GM19468 (cell line): ENCODE results near the gene CHMP2A.
"Not testable (repeated sequence)": the region's sequence is repeated elsewhere in the genome, so short reads cannot be mapped to it uniquely, and the experiment has no call there.

Source experiments
- ATAC-seq: cut with Tn5 transposase; IDR thresholded peaks from one replicate; pipeline ENCODE4 v1.9.1; 2021; ENCODE audit warnings: mild to moderate bottlenecking, moderate library complexity, moderate number of reproducible peaks; ENCODE audit not compliant: unreplicated experiment; ENCODE audit errors: extremely low read depth

Gene CHMP2A

DNA sequence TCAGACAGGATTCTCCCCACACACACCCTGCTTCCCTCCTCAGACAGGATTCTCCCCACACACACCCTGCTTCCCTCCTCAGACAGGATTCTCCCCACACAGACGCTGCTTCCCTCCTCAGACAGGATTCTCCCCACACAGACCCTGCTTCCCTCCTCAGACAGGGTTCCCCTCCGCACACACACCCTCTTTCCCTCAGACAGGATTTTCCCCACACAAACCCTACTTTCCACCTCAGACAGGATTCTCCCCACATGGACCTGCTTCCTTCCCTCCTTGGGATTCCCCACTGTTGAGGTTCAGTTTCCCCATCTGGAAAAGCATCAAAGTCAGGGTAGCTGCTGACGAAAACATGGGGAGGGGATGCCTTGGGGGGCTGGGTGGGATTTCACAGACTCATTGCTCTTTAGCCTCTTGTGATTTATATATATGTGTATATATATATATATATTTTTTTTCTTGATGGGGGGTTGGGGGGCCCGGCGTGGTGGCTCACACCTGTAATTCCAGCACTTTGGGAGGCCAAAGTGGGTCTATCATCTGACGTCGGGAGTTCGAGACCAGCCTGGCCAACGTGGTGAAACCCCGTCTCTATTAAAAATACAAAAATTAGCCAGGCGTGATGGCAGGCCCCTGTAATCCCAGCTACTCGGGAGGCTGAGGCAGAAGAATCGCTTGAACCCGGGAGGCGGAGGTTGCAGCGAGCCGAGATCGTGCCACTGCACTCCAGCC lies 12.1 kb downstream of the CHMP2A start:
- ATAC-seq = not testable (repeated sequence)

DNA sequence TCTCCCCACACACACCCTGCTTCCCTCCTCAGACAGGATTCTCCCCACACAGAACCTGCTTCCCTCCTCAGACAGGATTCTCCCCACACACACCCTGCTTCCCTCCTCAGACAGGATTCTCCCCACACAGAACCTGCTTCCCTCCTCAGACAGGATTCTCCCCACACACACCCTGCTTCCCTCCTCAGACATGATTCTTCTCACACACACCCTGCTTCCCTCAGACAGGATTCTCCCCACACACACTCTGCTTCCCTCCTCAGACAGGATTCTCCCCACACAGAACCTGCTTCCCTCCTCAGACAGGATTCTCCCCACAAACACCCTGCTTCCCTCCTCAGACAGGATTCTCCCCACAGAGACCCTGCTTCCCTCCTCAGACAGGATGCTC lies 15.7 kb downstream of the CHMP2A start:
- not testable (repeated sequence) for ATAC-seq

DNA sequence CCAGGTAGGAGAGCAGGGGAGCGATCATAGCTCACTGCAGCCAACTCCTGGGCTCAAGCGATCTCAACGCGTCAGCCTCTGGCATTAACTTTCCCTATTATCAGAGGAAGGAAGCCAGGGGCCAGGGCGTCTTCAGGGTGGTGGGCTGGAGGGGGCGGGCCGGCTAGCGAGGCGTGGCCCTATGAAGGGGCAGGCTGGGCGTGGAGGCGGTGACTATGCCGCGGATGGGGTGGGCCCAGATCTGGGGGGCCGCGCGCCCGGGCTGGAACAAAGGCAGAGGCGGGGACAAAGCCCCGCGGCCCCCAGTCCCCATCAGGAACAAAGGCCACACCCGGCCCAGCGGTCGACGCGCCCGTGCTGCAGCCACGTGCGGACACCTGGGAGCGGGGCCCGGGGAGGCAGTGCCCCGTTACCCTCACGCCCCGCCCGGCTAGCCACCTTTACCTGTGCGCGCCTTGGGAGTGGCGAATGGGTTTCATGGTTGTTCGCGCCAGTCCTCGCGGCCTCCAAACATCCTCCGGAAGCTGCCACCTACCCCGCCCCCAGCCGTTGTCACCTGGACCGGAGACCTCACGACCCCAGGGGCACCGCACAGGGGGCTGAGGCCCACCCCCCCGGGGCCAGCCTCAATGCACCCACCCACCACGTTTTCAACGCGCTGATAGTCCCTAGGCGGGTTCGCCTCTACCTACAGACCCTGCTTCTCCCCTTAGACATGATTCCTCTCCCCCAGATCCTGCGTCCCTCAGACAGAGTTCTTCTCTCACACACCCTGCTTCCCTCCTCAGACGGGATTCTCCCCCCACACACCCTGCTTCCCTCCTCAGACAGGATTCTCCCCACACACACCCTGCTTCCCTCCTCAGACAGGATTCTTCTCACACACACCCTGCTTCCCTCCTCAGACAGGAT lies 16.4 kb downstream of the CHMP2A start:
- no peak for ATAC-seq

DNA sequence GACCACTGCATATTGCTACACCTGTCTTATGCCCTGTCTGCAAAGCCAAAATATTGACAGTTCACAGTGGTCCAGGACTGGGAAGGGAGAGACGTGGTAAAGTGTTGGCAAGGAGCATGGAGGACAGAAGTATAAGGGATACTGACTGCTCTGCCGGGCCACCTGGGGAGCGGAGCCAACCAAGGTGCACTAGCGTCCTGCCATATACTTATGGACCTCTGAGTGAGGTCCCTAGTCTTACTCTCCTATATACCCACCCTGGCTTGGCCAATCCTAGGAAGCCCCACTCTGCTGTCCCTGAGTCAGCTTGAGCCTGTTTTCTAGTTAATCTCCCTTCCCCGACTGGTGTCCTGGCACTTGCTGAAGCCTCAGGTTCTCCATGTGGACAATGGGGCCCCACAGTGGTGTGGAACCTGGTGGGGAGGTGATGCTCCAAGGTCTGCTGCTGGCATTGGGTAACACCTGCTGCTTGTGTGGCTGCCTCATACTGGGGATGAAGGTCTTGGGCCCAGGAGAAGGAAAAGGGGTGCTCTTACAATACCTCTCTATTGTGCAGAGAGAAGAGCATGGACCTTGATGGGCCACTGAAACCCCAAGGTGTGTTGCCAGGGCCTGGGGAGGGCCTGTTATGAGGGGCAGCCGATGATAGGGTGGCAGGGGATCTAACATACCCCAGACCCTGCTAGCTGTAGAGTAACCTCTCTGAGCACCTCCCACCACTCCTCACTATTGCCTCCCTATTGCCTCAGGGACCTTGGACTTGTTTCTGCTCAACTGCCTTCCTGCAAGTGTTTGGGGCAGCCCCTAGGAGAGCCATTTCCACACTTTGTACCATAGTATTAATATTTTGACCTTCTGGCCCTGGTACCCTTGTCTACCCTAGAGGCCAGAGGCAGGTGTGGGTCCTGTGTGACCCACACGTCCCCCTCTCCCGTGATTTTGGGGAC lies 17.8 kb downstream of the CHMP2A start:
- ATAC-seq = no peak

DNA sequence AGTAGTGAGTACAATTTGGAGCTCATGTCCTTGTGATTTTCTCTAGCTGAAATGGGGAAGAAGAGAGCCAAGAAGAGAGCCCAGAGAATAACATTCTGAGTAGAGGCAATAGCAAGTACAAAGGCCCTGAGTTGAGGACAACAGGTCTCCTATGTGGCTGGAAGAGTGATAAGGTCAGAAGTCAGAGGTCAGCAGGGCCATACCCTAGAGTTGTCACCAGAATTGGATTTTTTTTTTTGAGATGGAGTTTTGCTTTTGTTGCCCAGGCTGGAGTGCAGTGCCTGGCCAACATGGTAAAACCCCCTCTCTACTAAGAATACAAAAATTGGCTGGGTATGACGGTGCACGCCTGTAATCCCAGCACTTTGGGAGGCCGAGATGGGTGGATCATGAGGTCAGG lies 19.0 kb downstream of the CHMP2A start:
- ATAC-seq = no peak

DNA sequence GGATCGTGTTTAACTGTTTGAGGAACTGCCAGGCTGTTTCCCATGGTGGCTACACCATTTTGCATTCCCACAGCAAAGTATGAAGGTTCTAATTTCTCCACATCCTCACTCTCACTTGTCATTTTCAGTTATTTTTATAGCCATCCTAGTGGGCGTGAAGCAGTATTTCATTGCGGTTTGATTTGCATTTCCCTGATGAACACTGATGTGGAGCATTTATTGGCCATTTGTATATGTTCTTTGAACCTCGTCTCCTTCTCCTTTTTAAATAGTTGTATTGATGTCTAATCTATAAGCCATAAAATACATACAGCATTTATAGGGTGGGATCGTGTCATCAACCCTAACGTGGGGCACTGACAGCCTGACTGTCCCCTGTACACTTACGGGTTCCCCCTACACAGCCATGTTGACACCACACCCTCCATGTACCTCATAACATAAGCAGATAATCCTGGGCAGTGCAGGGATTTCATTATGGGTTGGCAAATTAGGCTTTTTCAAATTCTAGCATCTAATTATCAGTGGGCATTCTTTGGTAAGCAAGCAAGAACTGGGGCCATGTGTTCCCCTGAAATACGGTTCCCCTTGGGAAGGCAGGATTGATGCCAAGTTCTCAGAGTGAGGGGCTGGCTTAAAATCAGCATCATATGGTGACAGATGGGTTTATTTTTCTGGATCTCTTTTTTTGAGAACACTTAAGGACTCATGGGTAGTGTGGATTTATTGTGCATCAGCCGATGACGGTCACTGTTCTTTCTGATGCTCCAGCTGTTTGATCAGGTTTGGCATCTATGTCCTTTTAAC lies 23.7 kb downstream of the CHMP2A start:
- ATAC-seq = no peak

DNA sequence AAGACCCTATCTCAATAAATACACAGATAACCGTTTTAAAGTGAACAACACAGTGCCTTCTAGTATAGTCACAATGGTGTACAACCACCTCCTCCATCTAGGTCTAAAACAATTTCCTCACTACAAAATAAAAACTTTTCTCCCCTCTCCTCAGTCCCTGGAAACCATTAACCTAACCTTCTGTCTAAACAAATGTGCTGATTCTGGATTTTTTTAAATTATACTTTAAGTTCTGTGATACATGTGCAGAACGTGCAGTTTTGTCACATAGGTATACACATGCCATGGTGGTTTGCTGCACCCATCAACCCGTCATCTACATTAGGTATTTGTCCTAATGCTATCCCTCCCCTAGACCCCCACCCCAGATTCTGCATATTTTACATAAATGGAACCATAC lies 25.5 kb downstream of the CHMP2A start:
- ATAC-seq = no peak

DNA sequence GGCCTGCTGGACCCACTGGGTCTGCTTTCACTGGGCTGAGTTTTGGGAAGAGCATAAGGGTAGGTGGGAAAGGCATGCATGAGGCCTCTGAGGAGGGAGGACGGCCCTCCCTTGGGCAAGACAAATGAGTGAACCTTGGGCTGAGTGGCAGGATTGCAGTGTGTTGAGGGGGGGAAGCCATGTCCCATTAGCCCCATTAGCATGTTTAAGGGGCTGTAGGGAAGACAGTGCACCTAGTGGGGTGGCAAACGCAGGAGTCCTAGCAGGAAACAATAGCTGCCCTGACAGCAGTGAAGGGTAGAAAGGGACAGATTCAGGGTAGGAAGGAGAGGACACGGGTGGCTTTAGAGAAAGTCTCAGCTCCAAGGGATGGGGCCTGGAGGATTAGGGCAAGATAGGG lies 32.2 kb downstream of the CHMP2A start:
- ATAC-seq = no peak

DNA sequence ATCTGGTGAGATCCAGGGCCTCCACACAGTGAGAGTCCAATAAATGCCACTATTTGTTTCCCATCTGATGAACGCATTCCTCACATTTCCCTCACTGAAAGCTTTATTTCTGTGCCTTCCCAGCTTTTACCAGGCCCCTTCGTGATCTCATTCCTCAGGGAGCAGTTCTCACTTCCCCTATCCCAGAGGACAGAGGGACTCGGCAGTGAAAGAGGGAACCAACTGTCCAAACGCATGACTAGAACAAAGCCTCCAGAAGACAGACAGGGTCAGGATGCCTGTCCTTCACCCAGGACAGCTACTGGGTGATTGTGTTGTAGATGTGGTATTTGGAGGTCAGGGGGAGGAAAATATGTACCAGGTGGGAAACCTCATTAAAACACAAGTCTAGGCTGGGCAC lies 33.3 kb downstream of the CHMP2A start:
- no peak for ATAC-seq

DNA sequence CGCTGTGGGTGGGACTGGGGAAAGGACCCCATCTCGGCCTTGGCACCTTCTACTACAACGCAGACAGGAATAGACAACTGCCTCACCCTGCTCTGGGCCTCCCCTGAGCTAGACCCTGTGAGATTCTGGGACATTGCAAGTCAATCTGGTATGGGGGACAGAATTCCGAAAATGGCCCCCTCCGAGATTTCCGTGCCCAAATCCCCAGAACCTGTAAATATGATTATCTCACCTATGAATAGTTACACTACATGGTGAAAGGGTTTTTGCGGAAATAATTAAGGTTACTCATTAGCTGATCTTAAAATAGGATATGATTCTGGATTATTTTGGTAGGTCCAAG lies 34.7 kb downstream of the CHMP2A start:
- no peak for ATAC-seq

DNA sequence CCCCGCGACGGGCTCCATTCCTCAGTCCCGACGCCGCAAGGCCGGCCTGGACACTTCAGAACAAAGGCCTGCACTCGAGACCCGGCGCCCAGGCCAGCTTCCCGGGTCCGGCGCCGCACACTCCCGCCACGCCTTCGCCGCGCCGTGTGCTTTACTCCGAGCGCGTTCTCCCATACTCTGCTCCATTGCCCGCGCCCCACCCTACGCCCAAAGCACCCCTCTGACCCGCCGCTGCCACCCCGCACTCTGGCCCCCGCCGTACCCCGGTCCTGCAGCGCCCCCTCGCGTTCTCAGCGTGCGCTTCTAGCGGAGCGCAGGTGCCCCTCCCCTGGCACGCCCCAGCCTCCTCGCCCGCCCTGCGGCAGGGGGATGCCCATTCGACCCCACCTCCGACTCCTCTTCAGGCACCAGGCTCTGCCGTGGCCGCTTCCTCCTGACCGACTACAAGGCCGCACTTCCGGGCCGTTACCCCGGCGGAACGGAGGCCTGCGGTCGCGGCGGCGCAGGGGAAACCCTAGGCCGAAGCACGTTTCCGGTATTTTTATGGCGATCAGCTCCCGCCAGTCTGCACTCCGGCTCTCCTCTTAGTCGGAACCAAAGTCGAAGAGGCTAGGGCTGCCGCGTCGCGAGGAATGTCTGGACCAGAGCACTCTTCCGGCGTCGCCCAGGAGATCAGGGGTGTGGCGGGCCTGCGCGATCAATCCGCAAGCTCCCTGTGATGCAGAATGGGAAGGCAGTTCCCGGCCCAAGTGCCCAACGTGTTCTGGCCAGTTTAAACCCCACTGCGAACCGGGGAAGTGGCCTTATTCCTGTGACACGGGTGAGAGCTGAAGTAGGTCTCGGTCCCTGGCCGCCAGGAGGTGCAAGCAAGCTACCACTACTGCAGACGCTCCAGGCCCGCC lies 35.3 kb downstream of the CHMP2A start, which contains the start of gene ZBTB45:
Gene ZBTB45 (minus strand): TSS at position 456 of the 902 bp plus-strand sequence. CDS start 2,137 bp downstream, outside the sequence.
- peak; percentile 73 for ATAC-seq

DNA sequence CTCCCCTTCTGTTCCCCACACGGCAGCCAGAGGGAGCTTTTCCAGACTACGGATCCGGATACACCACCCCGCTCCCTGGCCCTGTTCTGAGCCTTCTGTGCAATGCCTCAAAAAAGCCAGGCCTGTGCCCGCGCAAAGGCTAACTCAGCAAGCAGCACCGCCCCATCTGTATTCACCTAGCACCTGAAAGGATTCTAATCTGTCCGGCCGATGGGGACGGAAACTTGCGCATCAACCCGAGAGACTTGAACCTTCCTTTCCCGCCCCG lies 35.9 kb downstream of the CHMP2A start:
- ATAC-seq = no peak

DNA sequence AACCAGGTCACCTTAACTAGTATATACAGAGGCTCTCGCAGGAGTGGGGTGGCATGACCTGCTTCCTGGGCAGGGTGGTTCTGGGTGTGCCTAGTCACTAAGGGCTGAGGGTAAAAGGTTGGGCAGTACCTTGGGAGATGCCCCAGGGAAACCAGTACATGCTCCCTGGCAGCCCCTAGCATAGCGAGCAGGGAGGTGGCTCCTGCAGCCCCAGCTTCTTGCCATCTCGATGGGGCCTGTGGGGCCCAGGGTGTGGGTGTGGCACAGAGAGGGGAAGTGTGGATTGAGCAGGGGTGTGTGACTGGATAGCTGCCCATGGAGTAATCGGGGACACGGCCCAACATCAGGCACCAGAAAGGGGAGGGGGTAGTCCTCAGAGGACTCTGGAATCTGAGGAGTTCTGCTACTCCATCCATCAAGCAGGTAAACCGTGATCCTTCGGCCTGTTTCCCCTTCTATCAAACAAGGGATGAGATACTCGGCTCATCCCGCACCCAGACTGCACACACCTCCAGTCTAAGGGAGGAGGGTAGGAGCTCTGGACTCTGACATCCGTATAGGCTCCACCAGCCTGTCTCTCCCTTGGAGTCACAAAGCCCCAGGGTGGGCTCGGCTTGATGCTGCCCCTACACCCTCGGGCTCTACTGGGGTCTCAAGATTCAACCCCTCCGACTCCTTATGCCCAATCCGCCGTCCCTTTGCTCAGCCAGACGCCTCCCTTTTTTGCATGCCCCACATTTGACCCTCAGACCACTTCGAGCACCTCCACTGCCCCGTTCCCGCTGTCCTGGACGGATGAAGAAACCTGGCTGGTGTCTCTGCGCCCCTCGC lies 36.4 kb downstream of the CHMP2A start:
- no peak for ATAC-seq

DNA sequence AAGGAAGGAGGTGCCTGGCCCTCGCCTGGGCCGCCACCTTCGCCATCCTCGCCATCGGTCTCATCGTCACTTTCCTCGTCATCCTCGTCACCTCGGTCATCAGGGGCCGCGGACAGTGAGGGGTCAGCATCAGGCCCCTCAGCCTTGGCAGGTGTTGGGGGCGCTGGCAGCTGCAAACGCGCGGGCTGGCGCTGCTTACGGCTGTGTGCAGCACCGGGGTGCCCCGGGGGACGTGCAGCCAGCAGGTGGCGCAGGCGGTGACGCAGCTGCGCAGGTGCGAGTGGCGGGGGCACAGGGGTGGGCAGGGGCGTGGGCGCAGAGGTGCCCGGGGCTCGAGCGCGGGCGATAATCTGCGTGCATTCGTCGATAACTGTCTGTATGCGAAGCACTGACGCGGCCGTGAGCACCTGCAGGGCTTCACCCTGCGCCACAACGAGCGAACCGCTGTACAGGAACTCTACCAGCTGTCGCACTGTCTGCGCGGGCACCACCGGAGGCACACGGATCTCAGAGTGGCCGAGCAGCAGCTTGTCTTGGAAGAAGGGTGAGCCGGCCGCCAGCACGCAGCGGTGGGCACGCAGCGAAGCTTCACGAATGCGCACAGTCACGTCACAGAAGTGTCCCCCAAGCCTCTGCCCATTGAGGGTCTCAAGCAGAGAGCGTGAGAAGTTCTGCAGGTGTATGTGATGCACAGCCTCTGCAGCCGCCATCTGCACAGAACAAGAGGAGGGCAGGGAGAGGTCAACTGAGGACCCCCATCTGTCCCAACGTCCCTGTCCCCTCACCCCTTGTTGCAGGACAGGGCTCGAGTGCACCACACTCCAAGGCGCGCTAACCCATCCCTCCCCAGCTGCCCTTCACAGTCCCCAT lies 37.7 kb downstream of the CHMP2A start:
- ATAC-seq = no peak

DNA sequence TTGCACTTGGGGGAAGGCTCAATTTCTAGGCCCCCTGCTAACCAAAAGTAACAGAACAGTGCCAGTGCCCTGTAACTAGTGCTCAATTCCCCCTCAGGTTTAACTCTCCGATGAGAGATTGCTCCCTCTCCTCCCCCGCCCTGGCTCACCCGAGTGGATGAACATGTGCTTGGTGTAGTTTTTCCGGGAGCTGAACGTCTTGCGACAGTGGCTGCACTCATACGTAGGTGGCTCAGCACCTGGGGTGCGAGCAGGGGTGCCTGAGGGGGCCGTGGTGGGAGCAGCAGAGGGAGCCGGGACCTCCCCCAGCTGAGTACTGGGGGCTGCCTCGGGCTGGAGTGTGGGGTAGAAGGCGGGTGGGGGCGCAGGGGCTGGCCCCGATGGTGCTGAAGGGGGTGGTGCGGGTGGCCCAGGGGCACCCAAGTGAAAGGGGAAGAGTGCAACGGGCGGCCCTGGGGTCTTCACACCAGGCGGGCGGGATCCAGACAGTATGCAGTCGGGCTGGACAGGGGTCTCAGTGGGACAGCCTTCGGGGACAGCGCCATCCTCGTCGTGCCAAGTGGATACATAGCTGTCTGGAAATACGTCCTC lies 38.6 kb downstream of the CHMP2A start:
- ATAC-seq = no peak

DNA sequence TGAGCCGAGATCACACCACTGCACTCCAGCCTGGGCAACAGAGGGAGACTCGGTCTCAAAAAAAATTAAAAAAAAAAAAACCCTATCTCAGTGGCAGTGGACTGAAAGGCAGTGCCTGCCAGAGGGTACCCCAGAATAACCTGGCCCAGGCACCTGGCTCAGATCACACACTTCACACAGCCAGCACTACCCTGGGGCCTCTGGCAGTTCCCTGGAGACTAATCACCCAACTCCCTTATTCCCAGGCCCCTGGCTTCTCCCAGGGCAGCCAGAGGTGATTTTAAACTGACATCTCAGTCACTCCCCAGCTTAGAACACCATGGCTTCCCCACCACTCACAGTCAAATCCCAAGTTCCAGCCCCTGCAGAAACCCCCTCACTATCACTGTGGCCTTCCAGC lies 39.6 kb downstream of the CHMP2A start:
- no peak for ATAC-seq

DNA sequence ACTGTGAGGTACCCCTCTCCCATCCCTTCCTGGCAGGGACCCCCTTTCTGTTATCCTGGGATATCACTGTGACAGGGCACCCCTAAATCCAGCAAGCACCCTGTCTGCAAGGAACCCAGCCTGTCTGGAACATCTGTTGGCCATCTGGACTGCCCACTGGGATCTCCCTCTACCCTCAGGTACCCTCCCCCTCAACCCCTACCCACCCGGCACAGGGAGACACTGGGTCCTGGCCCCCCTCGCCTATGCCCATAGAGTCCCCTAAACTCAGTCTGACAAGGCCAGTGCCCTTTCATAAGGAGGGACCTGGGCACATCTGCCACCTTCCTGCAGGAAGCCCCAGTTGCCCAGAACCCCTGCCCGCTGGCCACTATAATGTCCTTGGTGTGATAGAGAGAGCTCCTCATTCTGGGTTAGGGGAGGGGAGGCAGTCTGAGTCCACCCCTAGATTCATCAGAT lies 40.3 kb downstream of the CHMP2A start:
- no peak for ATAC-seq
